CD1c-positive myeloid dendritic cell (primary cell): Measurements from ENCODE around the gene ACAD8.
"Not testable (repeated sequence)": the region's sequence is repeated elsewhere in the genome, so short reads cannot be mapped to it uniquely, and the experiment has no call there.

Source experiments
- DNase-seq: peaks from one replicate; pipeline ENCODE4 v3.0.0-alpha.2; 2016; ENCODE audit errors: extremely low spot score

ACAD8 gene

DNA sequence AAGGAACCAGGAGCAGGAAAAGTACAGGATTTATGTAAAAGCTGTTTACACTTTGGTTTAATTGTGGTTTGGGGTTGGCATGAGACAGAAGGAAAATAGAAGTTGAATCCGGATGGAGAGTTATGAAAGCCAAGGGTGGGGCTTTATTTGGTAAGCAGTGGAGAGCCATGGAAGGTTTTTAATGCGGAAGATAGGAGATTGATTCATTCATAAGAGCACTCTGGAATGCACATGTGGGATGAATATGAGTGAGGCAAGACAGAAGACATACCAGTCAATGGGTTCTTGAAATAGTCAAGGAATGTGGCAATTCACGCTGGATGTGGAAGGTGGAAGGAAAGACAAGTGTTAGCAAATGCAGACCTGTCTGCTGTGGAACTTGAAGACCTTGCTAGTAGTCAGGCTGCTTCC lies 13.5 kb downstream of the ACAD8 start:
- DNase-seq, result peak; percentile 73

DNA sequence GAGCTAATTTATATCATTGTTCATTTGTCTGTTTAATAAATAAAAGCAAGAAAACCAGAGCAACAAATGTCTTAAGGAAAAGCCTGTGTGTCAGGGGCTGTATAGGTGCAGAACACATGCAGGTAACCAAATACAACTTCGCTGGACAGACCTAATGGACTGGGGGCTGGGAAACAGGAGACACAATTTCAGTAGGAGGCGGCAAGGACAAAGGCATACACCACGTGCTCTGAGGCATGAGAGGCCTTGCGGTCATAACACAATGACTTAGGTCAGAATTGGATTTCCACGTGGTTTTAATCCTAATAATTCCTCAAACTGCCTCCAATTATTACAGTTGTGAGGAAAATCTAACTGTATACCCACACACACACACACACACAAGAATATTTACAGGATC lies 14.1 kb downstream of the ACAD8 start:
- no peak for DNase-seq

DNA sequence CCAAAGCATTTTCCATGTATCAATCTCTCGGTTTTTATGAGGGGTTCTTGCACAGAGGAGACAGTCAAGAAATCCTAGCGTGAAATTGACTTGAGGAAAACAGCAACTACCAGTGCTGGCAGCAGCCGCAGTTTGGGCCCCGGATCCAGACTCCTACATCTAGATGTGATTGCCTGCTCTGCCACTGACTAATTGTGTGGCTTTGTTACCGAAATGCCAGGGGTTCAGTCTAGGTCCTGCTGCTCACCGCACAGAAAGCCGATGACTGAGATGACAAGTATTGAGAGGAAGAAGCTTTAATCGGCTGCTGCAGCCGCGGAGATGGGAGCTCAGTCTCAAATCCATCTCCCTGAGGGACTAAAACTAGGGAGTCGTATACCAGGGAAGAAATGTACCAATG lies 14.6 kb downstream of the ACAD8 start:
- no peak for DNase-seq

DNA sequence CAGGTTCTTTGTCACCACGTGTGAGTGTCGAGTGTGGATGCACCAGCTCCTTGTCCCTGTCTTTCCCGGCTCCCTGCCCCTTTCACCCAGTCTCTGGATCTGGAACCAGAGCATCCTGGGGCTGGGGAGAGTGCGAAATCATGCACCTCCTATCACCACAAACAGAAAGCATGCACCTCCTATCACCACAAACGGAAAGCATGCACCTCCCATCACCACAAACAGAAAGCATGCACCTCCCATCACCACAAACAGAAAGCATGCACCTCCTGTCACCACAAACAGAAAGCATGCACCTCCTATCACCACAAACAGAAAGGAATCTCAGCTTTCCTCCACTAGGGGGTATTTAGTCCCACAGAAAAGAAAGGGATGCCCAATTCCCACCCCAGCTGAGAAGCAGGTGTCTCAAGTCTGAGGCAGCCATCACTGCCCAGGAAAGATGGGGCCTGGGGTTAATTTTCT lies 16.9 kb downstream of the ACAD8 start:
- DNase-seq, result no peak

DNA sequence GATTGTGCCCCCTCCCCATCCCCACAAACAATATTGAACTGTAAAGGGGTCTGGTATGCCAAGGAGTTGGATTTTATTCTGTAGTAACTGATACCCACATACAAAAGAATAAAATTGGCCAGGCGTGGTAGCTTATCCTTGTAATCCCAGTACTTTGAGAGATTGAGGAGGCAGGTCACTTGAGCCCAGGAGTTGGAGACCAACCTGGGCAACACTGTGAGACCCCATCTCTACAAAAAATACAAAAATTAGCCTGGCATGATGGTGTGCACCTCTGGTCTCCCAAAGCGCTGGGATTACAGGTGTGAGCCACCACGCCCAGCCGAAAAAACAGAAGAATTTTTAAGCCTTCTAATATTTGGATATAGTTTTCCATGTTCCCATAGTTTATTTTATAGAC lies 18.6 kb downstream of the ACAD8 start:
- DNase-seq, result no peak

DNA sequence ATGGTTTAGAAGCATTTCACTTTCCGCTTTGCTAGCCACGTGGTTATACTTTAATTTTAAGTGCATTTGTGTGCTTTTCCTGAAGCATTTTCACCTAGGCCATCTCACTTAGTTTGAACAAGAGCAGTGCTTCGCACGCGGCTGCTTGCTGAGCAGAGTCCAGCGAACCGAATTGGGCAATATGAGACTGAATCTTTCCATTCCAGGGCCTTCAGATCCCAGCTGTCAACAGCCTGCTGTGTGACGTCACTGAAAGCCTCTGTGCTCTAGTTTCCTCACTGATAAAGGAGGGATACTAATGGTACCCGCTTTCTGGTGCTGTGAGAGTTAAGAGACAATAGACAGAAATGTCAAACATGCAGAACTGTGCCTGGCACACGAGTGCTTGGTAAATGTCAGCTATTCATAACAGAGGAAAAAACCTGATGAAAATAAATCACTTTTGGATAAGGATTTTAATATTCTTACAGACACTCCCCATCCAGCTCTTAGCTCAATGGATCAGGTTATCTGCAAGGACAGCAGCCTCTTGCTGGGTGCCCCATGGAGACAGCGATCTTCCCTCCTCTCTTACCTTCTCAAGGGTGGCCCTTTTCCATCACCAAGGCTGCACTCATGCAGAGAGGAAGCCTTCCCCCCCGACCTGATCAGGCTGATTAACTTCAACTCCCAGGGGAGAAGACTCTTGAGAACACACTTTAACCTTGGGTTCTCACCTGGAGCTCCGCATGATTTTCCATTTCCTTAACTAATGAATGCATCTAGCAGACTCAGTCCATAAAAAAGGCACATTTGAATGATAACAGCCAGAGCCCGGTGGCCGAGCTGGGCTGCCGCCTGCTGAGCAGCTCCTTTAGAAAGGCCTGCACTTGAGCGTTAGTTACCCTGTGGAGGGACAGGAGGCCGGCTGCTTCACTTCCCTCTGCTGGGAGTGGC lies 19.3 kb downstream of the ACAD8 start:
- no peak for DNase-seq

DNA sequence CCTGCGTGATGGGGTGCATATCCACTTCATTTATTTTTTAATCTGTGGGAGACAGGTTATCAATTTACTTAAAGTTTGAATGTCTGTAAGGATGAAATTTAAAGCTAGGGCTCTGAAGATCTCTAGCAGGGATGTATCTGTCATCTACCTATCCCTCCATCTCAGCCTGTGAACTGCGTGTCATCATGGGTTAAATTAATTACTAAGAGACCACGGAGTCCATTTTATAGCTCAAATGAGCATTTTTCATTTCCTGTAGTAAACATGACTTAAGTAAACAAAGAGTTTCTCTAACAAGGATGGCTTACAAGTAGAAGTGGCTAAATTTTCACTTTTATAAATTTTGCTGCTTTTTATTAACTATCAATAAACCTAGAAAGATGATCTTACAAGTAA lies 19.9 kb downstream of the ACAD8 start:
- no peak for DNase-seq

DNA sequence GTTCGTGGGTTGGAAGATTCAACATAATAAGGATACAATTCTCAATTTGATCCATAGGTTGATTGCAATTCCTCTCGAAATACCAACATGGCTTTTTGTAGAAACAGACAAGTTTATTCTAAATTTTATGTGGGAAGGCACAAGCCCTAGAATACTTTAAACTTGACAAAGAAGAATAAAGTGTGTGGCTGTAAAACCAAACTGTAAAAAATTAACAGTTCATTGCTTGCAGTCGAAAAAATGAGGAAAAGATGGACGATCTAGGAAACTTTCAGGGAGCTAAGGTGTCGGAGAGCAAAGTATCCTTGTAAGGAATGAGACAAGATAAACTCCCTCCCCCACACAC lies 21.8 kb downstream of the ACAD8 start:
- no peak for DNase-seq

DNA sequence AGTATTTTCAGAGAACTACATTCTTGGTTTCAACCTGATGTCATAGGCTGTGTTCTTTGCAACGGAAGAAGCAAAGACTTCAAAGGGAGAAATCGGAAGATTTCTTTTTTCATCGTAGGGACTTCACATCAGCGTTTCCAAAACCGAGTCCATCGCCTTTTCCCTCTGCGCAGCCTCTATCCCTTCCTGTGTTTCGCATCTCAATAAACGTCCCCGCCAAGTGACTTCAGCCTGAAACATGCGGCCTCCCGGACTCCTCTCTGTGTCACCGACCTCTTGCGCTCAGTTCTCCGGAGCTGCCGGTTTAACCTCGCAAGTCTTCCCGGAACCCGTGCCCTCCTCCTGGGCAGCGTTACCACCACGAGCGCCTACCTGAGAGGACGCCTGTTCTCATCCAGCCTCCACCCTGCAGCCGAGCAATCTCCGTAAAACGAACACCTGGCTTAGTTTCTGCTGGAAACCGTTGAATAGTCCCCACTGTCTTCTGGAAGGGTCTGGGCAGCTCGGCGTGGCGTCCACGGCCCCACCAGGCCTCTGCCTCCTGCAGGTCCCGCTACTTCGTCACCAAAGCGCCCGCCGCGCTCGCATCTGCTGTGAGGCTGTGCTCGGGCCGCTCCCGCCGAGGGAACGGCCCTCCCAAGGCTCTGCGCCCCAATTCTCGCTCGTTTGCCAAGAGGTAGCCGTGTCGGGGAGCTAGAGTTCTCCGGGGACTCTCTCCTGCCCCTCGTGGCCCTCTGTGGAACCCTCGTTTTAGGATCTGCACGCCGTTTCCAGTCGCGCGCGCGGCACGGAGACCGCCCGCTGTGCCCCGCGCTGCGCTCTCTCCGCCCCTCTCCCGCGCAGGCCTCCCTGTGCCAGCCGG lies 22.4 kb downstream of the ACAD8 start, which contains the start of gene GLB1L3:
Gene GLB1L3 (plus strand): TSS at position 846 of the 862 bp plus-strand sequence. CDS start 362 bp downstream, outside the sequence.
- DNase-seq, result peak; percentile 60

DNA sequence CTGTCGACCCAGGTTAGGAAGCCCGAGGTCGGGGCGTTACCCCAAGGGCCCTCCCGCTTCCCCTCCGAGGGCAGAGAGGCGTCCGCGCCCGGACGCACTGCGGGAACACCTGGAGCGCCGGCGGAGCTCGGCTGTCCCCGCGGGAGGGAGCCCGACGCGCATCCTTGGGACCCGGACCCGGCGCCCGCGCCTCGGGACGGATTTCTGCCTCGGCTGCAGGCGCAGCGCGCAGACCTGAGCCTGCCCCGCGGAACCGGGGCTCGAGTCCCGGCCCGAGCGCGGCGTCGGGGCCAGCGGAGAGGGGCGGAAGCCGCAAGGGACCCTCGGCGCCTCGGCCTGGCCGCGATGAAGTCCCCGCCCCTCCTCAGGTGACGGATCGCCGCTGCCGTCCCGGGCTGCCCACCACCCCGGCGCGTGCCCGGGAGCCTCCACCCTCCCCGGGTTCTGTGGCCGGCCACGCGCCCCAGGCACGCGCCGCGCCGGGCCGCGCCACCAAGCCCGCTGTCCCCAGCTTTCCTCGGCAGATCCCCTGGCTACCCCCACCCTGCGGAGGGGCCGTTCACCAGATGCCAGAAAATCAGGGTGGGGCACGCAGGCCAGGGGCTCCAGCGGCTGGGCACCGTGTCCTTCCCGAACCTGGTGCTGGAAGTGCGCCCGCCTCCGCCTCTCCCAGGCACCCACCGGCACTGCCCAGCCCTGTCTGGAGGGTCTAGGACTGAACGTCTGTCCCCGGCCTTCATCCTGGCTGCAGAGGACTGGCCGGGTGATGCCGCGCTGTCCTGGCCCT lies 23.2 kb downstream of the ACAD8 start:
- no peak for DNase-seq

DNA sequence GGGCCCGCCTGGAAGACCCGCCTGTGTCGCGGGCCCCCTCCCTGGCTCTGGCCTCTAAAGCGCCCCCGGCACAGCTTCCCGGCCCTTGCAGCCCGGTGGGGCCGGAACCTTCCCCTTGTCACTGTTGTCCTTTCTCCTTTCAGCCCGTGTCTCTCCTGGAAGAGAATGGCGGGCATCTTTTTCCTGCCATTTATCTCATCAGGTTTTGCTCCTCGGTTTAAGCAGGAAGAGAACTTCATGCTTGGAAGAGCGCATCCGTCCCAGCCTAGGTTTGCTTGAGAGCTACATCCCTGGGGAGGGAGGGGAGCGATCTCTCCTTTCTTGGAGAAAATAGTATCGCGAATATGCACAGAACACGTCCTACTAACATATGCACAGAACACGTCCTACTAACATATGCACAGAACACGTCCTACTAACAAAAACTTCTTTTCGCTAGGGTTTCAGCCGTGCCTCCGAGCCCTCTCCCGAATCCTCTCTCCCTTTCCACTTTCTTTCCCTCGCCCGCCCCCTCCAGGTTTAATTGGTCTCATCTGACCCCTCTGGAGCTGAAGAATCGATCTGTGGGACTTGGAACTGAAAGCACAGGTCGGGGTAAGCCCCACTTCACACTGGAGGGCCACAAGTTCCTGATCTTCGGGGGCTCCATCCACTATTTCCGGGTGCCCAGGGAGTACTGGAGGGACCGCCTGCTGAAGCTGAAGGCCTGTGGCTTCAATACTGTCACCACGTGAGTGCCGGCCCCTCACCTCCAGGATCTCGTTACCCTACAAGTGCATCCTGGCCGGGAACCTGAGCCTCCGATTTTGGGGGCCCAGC lies 24.0 kb downstream of the ACAD8 start:
- no peak for DNase-seq

DNA sequence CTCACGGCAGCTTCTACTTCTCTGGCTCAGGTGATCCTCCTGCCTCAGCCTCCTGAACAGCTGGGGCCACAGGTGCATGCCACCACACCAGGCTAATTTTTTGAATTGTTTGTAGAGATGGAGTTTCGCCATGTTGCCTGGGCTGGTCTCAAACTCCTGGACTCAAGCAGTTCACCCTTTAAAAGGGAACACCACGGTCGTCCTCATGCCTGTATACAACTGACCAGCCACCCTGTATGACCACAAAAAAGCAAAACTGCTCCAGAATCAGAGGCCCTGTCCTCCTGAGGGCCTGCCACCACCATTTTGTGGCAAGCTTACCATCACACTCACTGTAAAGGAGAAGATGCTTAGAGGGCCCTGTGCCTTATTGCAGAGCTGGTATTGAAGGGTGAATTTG lies 25.0 kb downstream of the ACAD8 start:
- no peak for DNase-seq

DNA sequence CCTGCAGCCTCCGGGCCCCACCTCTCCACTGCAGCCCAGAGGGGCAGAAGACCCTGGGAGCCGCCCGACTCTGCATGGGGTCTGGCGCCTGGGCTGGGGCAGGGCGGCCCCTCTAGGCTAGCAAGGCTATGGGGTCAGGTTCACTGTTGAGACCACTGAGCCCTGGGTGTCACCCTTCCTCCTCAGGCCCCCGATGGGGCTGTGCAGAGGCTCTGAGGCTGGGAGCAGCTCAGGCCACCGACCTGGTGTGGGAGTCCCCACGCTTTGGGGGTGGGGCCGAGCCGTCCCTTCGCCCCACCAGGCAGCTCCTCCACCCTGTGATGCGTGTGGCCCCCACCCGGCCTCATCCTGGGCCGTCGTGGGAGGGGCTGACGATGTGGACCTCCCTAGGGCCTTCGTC lies 28.3 kb downstream of the ACAD8 start:
- DNase-seq, result not testable (repeated sequence)

DNA sequence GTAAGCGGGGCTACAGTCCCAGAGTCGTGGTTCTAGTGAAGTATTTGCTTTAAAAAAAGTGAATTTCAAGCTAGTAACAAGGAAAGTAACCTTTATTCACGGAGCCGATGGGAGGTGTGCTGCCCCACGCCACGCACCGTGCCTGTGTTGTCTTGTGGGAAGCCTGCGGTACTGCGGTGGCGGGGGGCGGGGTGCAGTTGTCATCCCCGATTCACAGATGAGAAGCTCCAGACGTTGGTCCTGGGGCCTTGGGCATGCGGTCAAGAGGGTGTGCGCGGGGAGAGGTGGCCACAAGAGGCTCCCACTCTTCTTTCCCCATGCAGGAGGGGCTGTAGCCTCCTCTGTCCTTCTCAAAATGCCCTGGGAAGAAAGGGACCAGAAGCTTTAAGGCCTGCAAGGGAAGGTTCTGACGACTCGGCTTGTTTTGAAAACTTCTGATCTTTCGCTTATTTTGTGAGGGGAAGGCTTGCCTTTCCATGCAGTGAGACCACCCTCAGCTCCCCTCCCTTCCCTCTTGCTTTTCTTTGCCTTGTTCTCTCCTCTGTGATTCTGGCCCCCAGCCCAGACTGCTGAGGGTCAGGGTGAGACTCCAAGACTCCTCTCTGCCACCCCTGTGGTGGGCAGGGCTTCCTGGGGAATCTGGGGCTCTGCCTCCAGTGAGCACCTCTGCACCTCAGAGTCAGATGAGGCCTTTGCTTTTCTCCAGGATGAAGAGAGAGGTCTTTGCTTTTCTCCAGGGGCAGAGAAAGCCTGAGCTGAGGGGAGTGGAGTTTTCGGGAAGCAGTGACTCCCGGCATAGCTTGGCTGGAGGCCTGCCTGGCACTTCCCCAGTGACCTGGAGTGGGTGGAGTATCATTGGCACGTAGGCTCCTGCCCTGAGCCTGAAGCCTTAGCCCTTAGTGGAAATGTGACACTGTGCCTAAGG lies 29.0 kb downstream of the ACAD8 start:
- DNase-seq, result no peak

DNA sequence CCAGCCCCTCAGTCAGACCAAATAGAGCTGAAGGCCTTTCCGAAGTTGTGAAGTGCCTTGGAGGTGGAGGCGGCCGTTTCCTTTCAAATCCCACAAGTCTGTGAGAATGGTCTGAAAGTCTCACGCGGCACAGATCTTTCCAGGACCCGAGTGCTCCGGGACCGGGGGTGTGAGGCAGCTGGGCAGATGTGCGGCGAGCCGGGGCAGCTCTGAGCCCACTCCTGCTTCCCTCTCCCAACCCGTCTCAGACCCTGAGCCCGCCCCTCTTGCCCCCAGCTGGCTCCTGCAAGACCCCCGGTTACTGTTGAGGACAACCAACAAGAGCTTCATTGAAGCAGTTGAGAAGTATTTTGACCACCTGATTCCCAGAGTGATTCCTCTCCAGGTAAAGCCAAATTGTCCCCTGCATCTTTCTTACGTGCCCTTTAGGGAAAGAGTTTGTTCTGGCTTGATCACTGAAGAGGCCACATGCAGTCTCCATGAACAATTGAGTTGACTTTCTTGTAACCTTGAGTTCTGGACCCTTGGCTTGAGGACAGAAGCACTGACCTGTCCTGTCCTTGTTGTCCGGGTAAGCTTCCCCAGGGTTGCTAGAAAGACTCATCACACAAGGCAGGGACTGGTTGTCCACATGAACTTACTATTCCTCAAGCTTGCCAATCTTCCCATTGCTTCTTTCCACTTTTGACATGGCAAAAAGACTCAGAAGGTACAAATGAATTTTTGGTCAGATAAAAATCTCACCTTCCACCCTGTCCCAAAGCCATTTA lies 30.3 kb downstream of the ACAD8 start:
- DNase-seq, result no peak

DNA sequence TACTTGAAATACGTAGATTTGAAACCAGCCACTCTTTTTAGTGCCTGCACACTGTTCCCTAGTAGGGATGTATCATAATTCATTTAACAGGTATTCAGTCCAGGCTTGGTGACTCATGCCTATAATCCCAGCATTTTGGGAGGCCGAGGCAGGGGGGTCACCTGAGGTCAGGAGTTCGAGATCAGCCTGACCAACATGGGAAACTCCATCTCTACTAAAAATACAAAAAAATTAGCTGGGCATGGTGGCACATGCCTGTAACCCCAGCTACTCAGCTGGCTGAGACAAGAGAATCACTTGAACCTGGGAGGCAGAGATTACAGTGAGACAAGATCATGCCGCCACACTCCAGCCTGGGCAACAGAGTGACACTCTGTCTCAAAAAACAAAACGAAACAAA lies 31.0 kb downstream of the ACAD8 start:
- not testable (repeated sequence) for DNase-seq

DNA sequence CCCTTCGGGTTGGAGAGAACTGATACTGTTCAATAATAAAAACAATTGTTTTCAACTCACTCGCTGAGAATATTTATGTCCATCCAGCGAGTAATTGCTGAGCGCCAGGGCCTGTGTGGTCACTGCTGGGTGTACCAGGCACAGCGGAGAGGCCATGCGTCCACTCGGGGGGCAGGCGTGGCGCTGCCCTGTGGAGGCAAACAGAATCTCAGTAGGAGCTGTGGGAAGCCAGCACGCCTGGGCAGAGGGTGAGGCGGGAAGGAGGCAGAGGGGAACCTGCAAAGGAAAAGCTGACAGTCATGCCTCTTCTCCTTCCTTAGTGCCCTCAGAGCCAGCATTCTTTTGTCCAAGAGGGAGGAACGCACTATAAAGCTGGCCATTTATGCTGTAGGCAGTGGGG lies 34.2 kb downstream of the ACAD8 start:
- no peak for DNase-seq

DNA sequence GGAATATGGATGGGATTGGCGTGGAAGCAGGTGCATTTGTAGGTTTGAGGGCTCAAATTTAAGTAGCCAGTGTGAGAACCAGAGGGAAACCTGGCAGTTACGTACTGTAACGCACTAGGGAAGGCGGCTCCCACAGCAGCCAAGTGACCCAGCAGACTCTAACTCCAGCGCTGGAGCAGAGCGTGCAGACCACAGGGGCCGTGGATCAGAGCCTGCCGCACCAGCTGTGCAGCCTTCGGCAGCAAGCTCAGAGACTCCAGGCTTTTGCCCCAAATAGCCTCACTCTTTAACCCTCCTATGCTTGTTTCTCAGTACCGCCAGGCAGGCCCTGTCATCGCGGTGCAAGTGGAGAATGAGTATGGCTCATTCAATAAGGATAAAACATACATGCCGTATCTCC lies 35.1 kb downstream of the ACAD8 start:
- DNase-seq, result no peak

DNA sequence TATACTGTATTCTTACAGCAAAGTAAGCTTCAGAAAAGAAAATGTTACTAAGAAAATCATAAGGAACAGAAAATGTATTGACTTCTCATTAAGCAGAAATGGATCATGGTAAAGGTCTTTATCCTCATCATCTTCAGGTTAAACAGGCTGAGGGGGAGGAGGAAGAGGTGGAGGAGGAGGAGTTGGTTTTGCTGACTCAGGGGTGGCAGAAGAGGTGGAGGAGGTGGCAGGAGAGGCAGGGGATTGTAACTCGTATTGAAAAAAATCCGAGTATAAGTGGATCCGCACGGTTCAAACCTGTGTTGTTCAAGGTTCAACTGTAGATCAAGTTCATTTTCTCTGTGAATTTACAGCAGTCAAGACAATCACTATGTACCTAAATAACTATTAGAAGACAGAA lies 35.8 kb downstream of the ACAD8 start:
- no peak for DNase-seq
